Measurements from ENCODE around the gene SIX6.

- no peak for TF ChIP-seq POLR2AphosphoS5 (IDR thresholded peaks at IDR 0.05; ENCODE audit: low read depth, low read length)
- TF ChIP-seq, protein P1, sequence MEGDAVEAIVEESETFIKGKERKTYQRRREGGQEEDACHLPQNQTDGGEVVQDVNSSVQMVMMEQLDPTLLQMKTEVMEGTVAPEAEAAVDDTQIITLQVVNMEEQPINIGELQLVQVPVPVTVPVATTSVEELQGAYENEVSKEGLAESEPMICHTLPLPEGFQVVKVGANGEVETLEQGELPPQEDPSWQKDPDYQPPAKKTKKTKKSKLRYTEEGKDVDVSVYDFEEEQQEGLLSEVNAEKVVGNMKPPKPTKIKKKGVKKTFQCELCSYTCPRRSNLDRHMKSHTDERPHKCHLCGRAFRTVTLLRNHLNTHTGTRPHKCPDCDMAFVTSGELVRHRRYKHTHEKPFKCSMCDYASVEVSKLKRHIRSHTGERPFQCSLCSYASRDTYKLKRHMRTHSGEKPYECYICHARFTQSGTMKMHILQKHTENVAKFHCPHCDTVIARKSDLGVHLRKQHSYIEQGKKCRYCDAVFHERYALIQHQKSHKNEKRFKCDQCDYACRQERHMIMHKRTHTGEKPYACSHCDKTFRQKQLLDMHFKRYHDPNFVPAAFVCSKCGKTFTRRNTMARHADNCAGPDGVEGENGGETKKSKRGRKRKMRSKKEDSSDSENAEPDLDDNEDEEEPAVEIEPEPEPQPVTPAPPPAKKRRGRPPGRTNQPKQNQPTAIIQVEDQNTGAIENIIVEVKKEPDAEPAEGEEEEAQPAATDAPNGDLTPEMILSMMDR (IDR thresholded peaks at IDR 0.05): no peak
- no peak for TF ChIP-seq TCF7L2 (IDR thresholded peaks at IDR 0.05; ENCODE audit: low read depth, low read length)
- TF ChIP-seq, protein P2, sequence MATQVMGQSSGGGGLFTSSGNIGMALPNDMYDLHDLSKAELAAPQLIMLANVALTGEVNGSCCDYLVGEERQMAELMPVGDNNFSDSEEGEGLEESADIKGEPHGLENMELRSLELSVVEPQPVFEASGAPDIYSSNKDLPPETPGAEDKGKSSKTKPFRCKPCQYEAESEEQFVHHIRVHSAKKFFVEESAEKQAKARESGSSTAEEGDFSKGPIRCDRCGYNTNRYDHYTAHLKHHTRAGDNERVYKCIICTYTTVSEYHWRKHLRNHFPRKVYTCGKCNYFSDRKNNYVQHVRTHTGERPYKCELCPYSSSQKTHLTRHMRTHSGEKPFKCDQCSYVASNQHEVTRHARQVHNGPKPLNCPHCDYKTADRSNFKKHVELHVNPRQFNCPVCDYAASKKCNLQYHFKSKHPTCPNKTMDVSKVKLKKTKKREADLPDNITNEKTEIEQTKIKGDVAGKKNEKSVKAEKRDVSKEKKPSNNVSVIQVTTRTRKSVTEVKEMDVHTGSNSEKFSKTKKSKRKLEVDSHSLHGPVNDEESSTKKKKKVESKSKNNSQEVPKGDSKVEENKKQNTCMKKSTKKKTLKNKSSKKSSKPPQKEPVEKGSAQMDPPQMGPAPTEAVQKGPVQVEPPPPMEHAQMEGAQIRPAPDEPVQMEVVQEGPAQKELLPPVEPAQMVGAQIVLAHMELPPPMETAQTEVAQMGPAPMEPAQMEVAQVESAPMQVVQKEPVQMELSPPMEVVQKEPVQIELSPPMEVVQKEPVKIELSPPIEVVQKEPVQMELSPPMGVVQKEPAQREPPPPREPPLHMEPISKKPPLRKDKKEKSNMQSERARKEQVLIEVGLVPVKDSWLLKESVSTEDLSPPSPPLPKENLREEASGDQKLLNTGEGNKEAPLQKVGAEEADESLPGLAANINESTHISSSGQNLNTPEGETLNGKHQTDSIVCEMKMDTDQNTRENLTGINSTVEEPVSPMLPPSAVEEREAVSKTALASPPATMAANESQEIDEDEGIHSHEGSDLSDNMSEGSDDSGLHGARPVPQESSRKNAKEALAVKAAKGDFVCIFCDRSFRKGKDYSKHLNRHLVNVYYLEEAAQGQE (IDR thresholded peaks at IDR 0.05; ENCODE audit: insufficient read depth in 1 of 2, low read depth in 2 of 2, low read length in 1 of 2): no peak
- TF ChIP-seq SIN3A (IDR thresholded peaks at IDR 0.05; ENCODE audit: borderline replicate concordance, insufficient read depth, low read depth, low read length): no peak
Observed at GRCh38 chr14:60505448-60505847, 3.5 kb upstream of the SIX6 start.
